AG04450 (cell line): ENCODE results near the gene DNM1. TPM values are rescaled to one million over a fixed set of nuclear protein-coding genes. Genes with fewer than 3 reads are reported as not detected.

Source experiments
- CTCF ChIA-PET: fragments of 300-600, 350-600 bp; formaldehyde crosslinking; extraction: SDS; loops from one replicate; lab custom pipeline; 2022; ENCODE audit warnings: antibody characterized with exemption, inconsistent platforms; lab: Charles Lee
- POLR2A ChIA-PET: fragments of 350-600 bp; formaldehyde crosslinking; extraction: SDS; loops from one replicate; lab custom pipeline; 2021; ENCODE audit warnings: antibody characterized with exemption, inconsistent platforms; lab: Yijun Ruan, JAX
- DNase-seq: peaks from one replicate; pipeline ENCODE4 v3.0.0-alpha.2; 2011; ENCODE audit warnings: low read depth, low spot score
- H3K27ac ChIP-seq: one replicate; pipeline ENCODE4 v1.5.1; 2012; ENCODE audit warnings: low read depth, low read length, control low read depth
- H3K27me3 ChIP-seq: one replicate; pipeline ENCODE4 v1.6.0; 2012; ENCODE audit warnings: low read length; ENCODE audit not compliant: control insufficient read depth, insufficient read depth
- H3K4me3 ChIP-seq: 2 replicates; pipeline ENCODE4 v1.5.1; 2011; ENCODE audit warnings: mild to moderate bottlenecking, low read depth, low read length, control low read depth
- H3K9me3 ChIP-seq: 2 replicates; pipeline ENCODE4 v1.5.1; 2012; ENCODE audit warnings: low read length; ENCODE audit not compliant: control insufficient read depth, insufficient read depth
- CTCF ChIP-seq: IDR thresholded peaks from 2 replicates; pipeline ENCODE4 v1.5.1; 2011; ENCODE audit warnings: low read depth, low read length, control low read depth, inconsistent platforms
- polyA plus RNA-seq: library from polyadenylated mRNA; depleted of rRNA; stranded (reverse); fragments of >200 nt; gene quantifications from 2 replicates; pipeline ENCODE4 v1.2.3, GENCODE V29; 2011

DNM1 gene
- polyA plus RNA-seq, 1 experiment, result 12.0 TPM

GRCh38 chr9:128253140-128253990 lies 50.2 kb downstream of the DNM1 start:
- Histone ChIP-seq H3K27me3 (no peaks in the 10 kb centered on the region), H3K27ac (no peak overlapping the region), H3K9me3 (peaks cover 6% of the 10 kb centered on the region; the same call in 1 of the 2 replicates), H3K4me3 (no peak overlapping the region)
- no peak for DNase-seq
- POLR2A ChIA-PET, result interaction anchor here (0.6 to 1.7 kb wide), 2 partner anchors 10 to 23 kb away, joined by 4 to 5 read pairs; partner anchors contain the start of genes GOLGA2 and SWI5
- CTCF ChIA-PET, result interaction anchor here (1.5 kb wide), 1 partner anchor 70 kb away, joined by 8 read pairs; no protein-coding TSS in a partner anchor
- no peak for TF ChIP-seq CTCF

GRCh38 chr9:128253991-128254346 lies 50.8 kb downstream of the DNM1 start:
- Histone ChIP-seq H3K4me3 (no peak overlapping the region), H3K27me3 (no peaks in the 10 kb centered on the region), H3K27ac (no peak overlapping the region), H3K9me3 (peaks cover 6% of the 10 kb centered on the region; the same call in 1 of the 2 replicates)
- TF ChIP-seq CTCF, result no peak
- CTCF ChIA-PET, result interaction anchor here (1.5 kb wide), 1 partner anchor 70 kb away, joined by 8 read pairs; no protein-coding TSS in a partner anchor
- POLR2A ChIA-PET, result interaction anchor here (1.4 kb wide), 1 partner anchor 9 kb away, joined by 8 read pairs; no protein-coding TSS in a partner anchor
- DNase-seq, result no peak

- no peak for TF ChIP-seq CTCF
- H3K27me3 ChIP-seq, result no peaks in the 10 kb centered on the region
- CTCF ChIA-PET, result interaction anchor here (1.2 to 1.5 kb wide), 3 partner anchors 18 to 71 kb away, joined by 5 to 8 read pairs (median 6); no protein-coding TSS in a partner anchor
- no peak overlapping the region for H3K4me3 ChIP-seq
- peaks cover 6% of the 10 kb centered on the region; the same call in 1 of the 2 replicates for H3K9me3 ChIP-seq
- DNase-seq, result no peak
- no peak overlapping the region for H3K27ac ChIP-seq
- POLR2A ChIA-PET, result interaction anchor here (0.6 to 1.4 kb wide), 2 partner anchors 9 to 130 kb away, joined by 5 to 8 read pairs; no protein-coding TSS in a partner anchor
These were observed 51.2 kb downstream of the DNM1 start for GRCh38 chr9:128254362-128254761.

- DNase-seq, result no peak
- POLR2A ChIA-PET, result interaction anchor here (0.6 to 1.4 kb wide), 3 partner anchors 10 to 130 kb away, joined by 5 to 8 read pairs (median 5); no protein-coding TSS in a partner anchor
- Histone ChIP-seq H3K4me3 (no peak overlapping the region), H3K27ac (no peak overlapping the region), H3K9me3 (peaks cover 3% of the 10 kb centered on the region; the same call in 1 of the 2 replicates), H3K27me3 (no peaks in the 10 kb centered on the region)
- TF ChIP-seq CTCF, result peak; percentile 93
- CTCF ChIA-PET, result interaction anchor here (0.5 to 1.5 kb wide), 8 partner anchors 9 to 87 kb away, joined by 3 to 10 read pairs (median 6); no protein-coding TSS in a partner anchor
These were observed 51.9 kb downstream of the DNM1 start for GRCh38 chr9:128254855-128255759.
